Activated naive CD8-positive, alpha-beta T cell (primary cell): ENCODE measurements around the gene SLC12A2.

ENCODE experiments used
- H3K27ac Mint-ChIP-seq: one replicate; pipeline ENCODE4 v1.8.0; 2021; ENCODE audit warnings: mixed read lengths
- H3K27me3 Mint-ChIP-seq: one replicate; pipeline ENCODE4 v1.8.0; 2021; ENCODE audit warnings: mixed read lengths
- H3K36me3 Mint-ChIP-seq: one replicate; pipeline ENCODE4 v1.8.0; 2021; ENCODE audit warnings: mixed read lengths
- H3K4me1 Mint-ChIP-seq: one replicate; pipeline ENCODE4 v1.8.0; 2021; ENCODE audit warnings: low read depth, mixed read lengths
- H3K4me3 Mint-ChIP-seq: one replicate; pipeline ENCODE4 v1.8.0; 2021; ENCODE audit warnings: mild to moderate bottlenecking, mixed read lengths
- H3K9me3 Mint-ChIP-seq: one replicate; pipeline ENCODE4 v1.8.0; 2021; ENCODE audit warnings: low read depth, mixed read lengths

SLC12A2 gene

DNA sequence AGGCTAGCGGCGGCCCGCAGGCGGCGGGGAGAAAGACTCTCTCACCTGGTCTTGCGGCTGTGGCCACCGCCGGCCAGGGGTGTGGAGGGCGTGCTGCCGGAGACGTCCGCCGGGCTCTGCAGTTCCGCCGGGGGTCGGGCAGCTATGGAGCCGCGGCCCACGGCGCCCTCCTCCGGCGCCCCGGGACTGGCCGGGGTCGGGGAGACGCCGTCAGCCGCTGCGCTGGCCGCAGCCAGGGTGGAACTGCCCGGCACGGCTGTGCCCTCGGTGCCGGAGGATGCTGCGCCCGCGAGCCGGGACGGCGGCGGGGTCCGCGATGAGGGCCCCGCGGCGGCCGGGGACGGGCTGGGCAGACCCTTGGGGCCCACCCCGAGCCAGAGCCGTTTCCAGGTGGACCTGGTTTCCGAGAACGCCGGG is 253 bp downstream of the SLC12A2 start:
- H3K4me3 Mint-ChIP-seq = no peak overlapping the region
- H3K9me3 Mint-ChIP-seq = no peaks in the 10 kb centered on the region
- H3K27ac Mint-ChIP-seq = no peak overlapping the region
- H3K36me3 Mint-ChIP-seq = peaks cover 12% of the 10 kb centered on the region
- H3K4me1 Mint-ChIP-seq = peaks cover 65% of the 10 kb centered on the region
- H3K27me3 Mint-ChIP-seq = no peaks in the 10 kb centered on the region

DNA sequence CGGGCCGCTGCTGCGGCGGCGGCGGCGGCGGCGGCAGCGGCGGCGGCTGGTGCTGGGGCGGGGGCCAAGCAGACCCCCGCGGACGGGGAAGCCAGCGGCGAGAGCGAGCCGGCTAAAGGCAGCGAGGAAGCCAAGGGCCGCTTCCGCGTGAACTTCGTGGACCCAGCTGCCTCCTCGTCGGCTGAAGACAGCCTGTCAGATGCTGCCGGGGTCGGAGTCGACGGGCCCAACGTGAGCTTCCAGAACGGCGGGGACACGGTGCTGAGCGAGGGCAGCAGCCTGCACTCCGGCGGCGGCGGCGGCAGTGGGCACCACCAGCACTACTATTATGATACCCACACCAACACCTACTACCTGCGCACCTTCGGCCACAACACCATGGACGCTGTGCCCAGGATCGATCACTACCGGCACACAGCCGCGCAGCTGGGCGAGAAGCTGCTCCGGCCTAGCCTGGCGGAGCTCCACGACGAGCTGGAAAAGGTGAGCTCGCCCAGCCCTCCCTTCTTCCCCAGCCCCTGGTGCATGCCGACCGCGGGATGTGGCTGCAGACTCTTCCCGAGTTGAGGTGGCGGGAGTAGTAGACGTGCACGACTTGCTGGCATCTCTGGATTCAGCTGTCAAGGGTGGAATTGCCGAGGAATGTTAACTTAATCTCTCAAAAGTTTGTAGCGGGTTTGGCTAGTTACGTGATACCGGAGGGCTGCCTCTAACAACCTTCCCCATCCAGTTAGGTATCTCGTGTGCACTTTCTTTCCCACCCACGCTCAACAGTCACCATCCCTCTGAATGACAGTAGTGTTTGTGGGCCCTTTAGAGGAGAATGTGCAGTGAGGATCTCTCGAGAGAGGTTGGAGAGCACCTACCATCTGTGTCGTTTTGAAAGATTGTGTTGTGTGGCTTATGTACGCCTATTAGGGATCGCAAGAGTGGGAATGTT is 932 bp downstream of the SLC12A2 start:
- Mint-ChIP-seq H3K4me3 (peak overlapping the region; percentile 89), H3K4me1 (peaks cover 59% of the 10 kb centered on the region), H3K27ac (peak overlapping the region; percentile 87), H3K36me3 (peaks cover 8% of the 10 kb centered on the region), H3K27me3 (no peaks in the 10 kb centered on the region), H3K9me3 (no peaks in the 10 kb centered on the region)

DNA sequence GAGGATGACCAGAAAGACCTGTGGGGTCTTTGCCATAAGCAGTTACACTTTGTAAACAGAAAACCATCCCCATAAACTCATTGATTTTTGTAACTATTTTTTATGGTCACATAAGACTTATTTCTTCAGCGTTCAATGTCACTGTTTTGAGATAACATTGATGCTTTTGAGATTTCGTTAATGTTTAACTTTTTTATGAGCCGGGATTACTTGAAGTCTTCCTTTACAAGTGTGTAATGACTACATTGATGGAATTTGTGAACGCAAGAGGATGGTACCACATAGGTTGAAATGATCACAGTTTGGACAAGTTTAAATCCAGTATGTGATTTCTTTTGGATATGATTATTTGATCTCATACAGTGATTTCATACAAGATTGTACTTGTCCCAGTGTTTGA is 1.8 kb downstream of the SLC12A2 start:
- Mint-ChIP-seq H3K4me1 (peaks cover 57% of the 10 kb centered on the region), H3K27ac (no peak overlapping the region), H3K4me3 (peak overlapping the region; percentile 89), H3K36me3 (peaks cover 8% of the 10 kb centered on the region), H3K9me3 (no peaks in the 10 kb centered on the region), H3K27me3 (no peaks in the 10 kb centered on the region)

DNA sequence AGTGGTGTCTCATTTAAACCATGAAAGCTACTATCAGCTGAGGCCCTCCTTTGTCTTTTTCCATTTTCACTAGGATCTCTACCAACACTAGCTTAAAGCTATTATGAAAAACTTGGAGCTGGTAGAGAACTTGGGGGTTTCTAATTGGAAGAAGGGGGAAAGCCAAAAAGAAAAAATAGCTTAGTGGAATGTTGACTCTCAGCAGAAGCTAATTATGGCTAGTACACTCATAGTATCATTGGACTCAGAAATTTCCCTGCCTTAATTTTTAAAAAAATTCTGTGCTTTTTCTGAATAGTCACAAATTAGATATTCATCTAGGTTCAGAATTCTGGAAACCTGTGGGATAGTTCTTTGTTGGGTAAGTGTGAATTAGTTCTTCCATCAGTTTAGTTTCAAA is 8.0 kb downstream of the SLC12A2 start:
- peaks cover 13% of the 10 kb centered on the region for H3K9me3 Mint-ChIP-seq
- no peak overlapping the region for H3K4me3 Mint-ChIP-seq
- no peaks in the 10 kb centered on the region for H3K27me3 Mint-ChIP-seq
- H3K36me3 Mint-ChIP-seq = peaks cover 20% of the 10 kb centered on the region
- no peak overlapping the region for H3K27ac Mint-ChIP-seq
- H3K4me1 Mint-ChIP-seq = peaks cover 37% of the 10 kb centered on the region

DNA sequence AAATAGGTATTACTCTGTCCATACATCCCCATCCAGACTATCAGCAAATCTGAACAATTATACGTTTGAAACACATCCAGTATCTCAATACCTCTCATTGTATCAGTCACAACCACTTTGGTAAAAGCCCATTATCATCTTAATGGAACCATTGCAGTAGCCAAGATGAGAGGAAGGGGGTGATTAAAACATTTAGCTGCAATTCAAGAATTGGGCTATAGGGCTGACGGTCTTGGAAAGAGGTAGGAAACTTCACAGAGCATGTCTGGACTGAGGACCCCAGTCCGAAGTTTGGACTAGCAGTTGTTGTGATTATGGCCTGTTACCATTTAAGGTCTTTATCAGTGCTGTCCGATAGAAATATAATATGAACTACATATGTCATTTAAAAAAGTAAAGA is 8.6 kb downstream of the SLC12A2 start:
- H3K4me3 Mint-ChIP-seq = no peak overlapping the region
- H3K36me3 Mint-ChIP-seq = peaks cover 23% of the 10 kb centered on the region
- peaks cover 33% of the 10 kb centered on the region for H3K4me1 Mint-ChIP-seq

DNA sequence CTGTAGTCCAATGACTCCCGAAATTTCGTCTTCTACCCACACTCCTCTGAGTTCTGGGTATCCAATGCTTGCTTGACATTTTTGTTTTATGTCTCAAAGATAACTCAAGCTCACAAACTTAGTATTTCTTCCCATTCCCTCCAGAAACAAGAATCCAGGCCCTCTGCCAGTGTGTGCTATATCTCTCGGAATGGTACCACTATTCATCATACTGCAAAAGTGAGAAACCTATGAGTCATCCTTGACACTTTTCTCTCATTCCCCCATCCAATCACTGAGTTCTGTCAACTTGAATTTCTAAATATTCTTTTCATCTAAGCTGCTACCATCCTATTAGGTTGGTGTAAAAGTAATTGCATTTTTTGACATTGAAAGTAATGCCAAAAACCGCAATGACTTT is 9.8 kb downstream of the SLC12A2 start:
- peaks cover 20% of the 10 kb centered on the region for H3K9me3 Mint-ChIP-seq
- peaks cover 24% of the 10 kb centered on the region for H3K4me1 Mint-ChIP-seq
- H3K27me3 Mint-ChIP-seq = no peaks in the 10 kb centered on the region
- H3K4me3 Mint-ChIP-seq = no peak overlapping the region
- H3K36me3 Mint-ChIP-seq = peaks cover 24% of the 10 kb centered on the region
- H3K27ac Mint-ChIP-seq = no peak overlapping the region

More for the DNA sequence above, 8.6 kb downstream of the SLC12A2 start:
- Mint-ChIP-seq H3K27ac (no peak overlapping the region), H3K27me3 (no peaks in the 10 kb centered on the region), H3K9me3 (peaks cover 16% of the 10 kb centered on the region)

DNA sequence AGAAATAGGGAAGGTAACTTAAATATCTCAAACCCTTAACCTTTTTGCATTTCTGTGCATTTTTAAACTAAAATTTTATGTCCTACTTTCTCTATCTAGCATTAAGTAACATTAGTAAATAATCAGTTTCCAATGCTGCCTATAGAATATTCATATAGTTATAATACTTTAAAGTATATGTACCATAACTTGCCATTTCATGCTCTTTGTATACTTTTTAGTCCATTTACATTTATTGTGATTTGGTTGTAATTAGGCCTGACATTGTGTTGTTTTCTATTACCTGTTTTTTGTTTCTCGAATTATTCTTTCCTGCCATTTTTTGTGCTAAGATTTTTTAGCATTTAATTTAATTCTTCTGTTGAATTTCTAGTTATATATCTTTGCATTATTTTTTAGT is 13.7 kb downstream of the SLC12A2 start:
- Mint-ChIP-seq H3K36me3 (peaks cover 35% of the 10 kb centered on the region), H3K9me3 (peaks cover 24% of the 10 kb centered on the region), H3K27me3 (no peaks in the 10 kb centered on the region), H3K4me1 (peaks cover 13% of the 10 kb centered on the region), H3K27ac (no peak overlapping the region), H3K4me3 (no peak overlapping the region)

DNA sequence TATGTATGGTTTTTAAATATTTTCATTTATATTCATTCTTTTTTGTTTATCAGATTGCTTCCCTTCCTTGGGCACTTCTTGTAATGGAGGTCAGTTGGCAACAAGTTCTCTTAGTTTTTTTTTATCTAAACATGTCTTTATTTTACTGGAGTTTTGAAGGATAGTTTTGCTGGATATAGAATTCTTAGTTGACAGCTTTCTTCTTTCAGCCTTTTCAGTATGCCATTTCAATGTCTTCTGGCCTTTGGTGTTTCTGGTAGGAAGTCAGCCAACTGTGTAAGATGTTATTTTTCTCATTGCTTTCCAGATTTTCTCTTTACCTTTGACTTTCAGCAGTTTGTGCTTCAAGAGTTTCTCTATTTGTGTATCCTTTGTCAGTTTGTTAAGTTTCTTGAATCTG is 14.2 kb downstream of the SLC12A2 start:
- H3K4me1 Mint-ChIP-seq = peaks cover 13% of the 10 kb centered on the region
- no peaks in the 10 kb centered on the region for H3K27me3 Mint-ChIP-seq
- peaks cover 24% of the 10 kb centered on the region for H3K9me3 Mint-ChIP-seq
- no peak overlapping the region for H3K4me3 Mint-ChIP-seq
- H3K36me3 Mint-ChIP-seq = peaks cover 35% of the 10 kb centered on the region
- no peak overlapping the region for H3K27ac Mint-ChIP-seq

DNA sequence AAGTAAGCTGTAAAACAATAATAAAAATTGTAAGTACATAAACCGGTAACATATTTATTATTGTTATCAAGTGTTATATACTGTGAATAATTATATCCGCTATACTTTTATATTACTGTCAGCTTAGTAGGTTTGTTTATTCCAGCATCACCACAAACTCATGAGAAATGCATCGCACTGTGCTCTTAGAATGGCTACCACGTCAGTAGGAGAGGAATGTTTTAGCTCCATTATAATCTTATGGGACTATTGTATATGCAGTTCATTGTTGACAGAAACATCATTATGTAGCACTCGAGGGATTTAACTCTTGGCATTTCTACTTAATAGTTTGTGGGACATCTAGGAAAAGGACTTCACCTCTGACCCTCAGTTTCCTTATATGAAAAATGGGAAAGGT is 16.4 kb downstream of the SLC12A2 start:
- Mint-ChIP-seq H3K36me3 (peaks cover 27% of the 10 kb centered on the region), H3K4me3 (no peak overlapping the region), H3K27ac (no peak overlapping the region), H3K9me3 (peaks cover 11% of the 10 kb centered on the region), H3K4me1 (no peaks in the 10 kb centered on the region), H3K27me3 (no peaks in the 10 kb centered on the region)

DNA sequence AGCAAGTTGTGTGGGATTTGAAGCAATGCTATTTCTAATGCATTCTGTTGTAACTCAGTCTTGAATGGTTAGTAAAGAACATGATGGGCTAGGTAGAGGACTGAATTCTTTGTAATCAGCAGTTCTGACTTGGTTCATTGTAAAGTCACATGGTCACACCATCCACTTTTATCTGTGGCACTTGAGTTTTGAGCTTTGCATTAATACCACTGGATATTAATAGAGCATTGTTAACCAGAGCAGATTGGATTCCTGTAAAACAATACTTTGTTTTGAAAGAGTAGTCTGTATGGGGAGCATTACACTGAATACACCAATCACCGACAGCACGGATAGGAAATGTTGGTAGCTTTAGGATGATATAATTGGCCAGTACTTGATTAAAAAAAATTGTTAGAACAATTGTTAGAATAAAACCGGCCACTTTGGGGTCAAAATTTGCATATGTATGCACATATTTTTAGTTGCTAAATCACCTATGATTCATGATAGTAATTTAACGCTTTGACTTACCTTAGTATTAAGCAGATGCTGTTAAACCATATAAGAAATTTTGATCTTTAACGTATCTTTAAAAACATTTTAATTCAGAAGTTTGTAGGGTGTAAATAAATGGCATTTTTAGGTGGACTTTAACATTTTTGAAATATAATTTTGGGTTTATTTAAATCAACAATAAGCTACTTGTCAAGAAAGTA is 17.4 kb downstream of the SLC12A2 start:
- Mint-ChIP-seq H3K36me3 (peaks cover 28% of the 10 kb centered on the region), H3K4me3 (no peak overlapping the region), H3K9me3 (peaks cover 11% of the 10 kb centered on the region), H3K27me3 (no peaks in the 10 kb centered on the region), H3K4me1 (no peaks in the 10 kb centered on the region), H3K27ac (no peak overlapping the region)

DNA sequence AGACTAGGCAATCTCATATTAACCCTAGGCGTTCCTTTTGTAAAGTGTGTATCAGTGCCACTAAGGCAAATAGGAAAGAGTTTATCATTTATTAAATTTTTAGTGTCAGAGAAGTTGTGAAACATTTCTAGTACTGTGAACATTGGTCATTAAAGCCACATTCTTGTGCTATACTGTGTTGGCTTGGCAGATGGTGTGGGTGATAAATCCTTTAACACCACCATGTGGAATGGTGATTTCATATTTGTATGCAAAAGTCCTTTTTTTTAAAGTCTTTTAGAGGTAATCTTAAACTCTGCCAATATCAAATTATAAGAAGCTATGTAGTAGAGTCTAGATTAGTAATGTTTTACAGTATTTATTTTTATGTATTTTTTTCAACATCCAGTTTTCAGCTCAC is 18.1 kb downstream of the SLC12A2 start:
- H3K36me3 Mint-ChIP-seq = peaks cover 26% of the 10 kb centered on the region
- H3K27ac Mint-ChIP-seq = no peak overlapping the region
- H3K4me1 Mint-ChIP-seq = no peaks in the 10 kb centered on the region
- no peak overlapping the region for H3K4me3 Mint-ChIP-seq
- H3K9me3 Mint-ChIP-seq = peaks cover 10% of the 10 kb centered on the region
- no peaks in the 10 kb centered on the region for H3K27me3 Mint-ChIP-seq

DNA sequence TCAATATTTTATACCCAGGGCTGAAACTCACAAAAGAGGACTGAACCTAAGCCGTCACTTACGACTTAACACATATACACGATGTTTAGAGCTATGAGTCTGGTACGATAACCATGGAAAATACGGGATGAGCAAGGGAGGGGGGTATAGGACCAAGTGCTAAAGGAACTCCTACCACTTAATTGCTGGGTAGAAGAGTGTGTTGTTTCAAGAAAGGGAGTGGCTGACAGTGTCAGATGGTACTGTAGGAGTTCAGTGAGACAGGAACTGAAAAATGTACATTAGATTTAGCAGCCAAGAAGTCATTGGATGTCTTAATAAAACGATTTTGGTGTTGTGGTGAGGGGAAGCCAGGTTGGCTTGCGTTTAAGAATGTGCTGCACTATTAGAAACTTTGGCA is 21.6 kb downstream of the SLC12A2 start:
- H3K36me3 Mint-ChIP-seq = peaks cover 20% of the 10 kb centered on the region

DNA sequence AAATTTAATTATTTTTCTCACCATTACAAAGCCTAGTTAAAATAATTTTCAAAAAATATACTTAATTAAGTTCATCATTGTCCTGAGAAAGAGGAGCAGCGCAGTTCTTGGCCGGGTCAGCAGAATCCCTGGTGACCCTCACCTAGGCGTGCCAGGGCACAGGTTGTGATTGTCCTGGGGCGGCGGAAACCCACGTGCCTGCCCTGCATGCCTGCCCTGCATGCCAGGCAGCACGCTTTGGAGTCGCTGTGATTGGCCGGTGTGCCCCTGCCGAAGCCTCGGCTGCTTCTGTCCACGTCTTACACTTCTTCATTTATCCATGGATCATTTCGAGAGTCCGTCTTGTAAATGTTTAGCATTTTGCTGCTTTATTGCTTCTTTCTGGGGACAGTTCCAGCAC is 25.6 kb downstream of the SLC12A2 start:
- no peaks in the 10 kb centered on the region for H3K9me3 Mint-ChIP-seq
- no peaks in the 10 kb centered on the region for H3K27me3 Mint-ChIP-seq
- H3K27ac Mint-ChIP-seq = no peak overlapping the region
- peaks cover 15% of the 10 kb centered on the region for H3K4me1 Mint-ChIP-seq
- no peak overlapping the region for H3K4me3 Mint-ChIP-seq
- peaks cover 30% of the 10 kb centered on the region for H3K36me3 Mint-ChIP-seq

More for the DNA sequence above, 21.6 kb downstream of the SLC12A2 start:
- H3K4me1 Mint-ChIP-seq = no peaks in the 10 kb centered on the region
- H3K27ac Mint-ChIP-seq = no peak overlapping the region
- no peaks in the 10 kb centered on the region for H3K9me3 Mint-ChIP-seq
- no peaks in the 10 kb centered on the region for H3K27me3 Mint-ChIP-seq
- no peak overlapping the region for H3K4me3 Mint-ChIP-seq

DNA sequence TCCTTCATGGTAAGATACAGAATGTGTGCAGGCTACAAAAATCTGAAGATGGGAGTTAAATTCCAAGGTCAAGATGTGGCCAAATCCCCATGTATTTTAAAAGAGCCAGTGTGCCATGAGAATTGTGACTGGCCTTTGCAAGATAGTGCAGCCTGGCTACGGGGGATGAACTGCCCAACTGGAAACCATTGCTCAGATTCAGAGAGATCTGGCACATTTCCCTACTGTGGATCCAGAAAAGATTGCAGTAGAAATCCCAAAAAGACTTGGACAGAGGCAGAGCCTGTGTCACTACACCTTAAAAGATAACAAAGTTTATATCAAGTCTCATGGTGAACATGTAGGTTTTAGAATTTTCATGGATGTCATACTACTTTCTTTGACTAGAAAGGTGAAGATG is 26.2 kb downstream of the SLC12A2 start:
- peaks cover 34% of the 10 kb centered on the region for H3K36me3 Mint-ChIP-seq
- H3K9me3 Mint-ChIP-seq = no peaks in the 10 kb centered on the region

DNA sequence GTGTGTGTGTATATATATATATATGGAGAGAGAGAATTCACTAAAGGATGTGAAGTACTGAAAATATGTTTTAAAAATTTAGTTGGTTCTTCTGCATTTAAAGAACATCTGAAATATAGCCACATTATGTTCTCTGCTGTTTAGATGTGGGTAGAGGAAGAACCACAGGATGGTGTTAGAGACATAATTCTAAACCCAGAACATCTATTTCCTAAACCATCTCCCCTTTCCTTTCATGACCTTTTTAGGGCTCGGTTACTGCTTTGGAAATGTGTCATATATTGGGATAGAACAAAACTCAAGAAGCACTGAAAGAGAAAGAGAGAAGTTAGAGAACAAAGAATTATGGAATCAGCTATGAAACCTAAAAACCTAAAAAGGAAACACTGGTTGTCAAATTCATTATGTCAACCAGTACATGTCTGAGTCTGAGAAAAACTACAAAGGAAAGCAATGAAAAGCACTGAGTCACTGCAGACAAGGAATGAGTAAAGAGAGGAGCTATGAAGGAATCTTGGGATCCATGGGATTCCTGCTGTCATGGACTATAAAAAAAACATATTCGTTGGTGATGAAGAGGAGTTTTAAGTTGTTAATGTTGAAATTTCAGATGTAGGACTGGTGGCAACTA is 28.4 kb downstream of the SLC12A2 start:
- H3K4me3 Mint-ChIP-seq = no peak overlapping the region
- H3K36me3 Mint-ChIP-seq = peaks cover 43% of the 10 kb centered on the region
- H3K4me1 Mint-ChIP-seq = peaks cover 15% of the 10 kb centered on the region
- H3K27me3 Mint-ChIP-seq = no peaks in the 10 kb centered on the region
- H3K27ac Mint-ChIP-seq = peak overlapping the region; percentile 35
- peaks cover 2% of the 10 kb centered on the region for H3K9me3 Mint-ChIP-seq

More for the DNA sequence above, 26.2 kb downstream of the SLC12A2 start:
- no peaks in the 10 kb centered on the region for H3K27me3 Mint-ChIP-seq
- H3K4me3 Mint-ChIP-seq = no peak overlapping the region
- no peak overlapping the region for H3K27ac Mint-ChIP-seq
- peaks cover 15% of the 10 kb centered on the region for H3K4me1 Mint-ChIP-seq
